ENCODE data around the gene EDEM2.
"Not testable (repeated sequence)": the region's sequence is repeated elsewhere in the genome, so short reads cannot be mapped to it uniquely, and the experiment has no call there.

The EDEM2 gene

DNA sequence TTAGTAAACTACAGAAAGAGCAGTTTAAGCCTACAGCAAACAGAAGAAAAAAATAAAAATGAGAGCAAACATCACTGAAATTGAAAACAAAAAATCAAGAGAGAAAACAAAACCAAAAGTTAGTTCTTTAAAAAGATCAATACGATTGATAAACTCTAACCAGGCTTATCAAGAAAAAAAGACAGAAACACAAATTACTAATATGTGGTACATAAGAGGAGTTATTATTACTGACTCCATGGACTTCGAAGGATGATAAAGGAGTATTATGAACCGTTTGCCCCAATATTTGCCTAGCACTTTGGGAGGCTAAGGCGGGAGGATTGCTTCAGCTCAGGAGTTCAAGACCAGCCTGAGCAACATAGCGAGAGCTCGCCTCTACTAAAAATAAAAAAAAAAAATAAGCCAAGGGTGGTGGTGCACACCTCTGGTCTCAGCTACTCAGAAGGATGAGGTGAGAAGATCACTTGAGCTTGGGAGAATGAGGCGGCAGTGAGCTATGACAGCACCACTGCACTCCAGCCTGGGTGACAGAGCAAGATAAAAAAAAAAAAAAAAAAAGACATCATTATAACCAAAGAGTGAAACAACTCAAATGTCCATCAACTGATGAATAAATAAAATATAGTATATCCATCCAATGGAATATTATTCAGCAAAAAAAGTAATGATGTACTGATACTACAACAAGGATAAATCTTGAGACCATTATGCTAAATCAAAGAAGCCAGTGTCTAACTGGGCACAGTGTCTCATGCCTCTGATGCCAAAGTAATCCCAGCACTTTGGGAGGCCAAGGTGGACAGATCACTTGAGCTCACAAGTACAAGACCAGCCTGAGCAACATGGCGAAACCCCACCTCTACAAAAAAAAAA, 67.4 kb downstream of the EDEM2 start:
- Histone ChIP-seq H4K20me1 (ENCODE audit: insufficient read depth, low read length) (0 out of 2 replicates have a peak, but pooled peaks cover 6% of the 10 kb centered on the region), H3K27me3 (replicated peaks; ENCODE audit: insufficient read depth, low read length) (no peaks in the 10 kb centered on the region), H3K4me3 (ENCODE audit: low read length) (no peak overlapping the region), H2AFZ (ENCODE audit: low read length) (no peak overlapping the region), H3F3A (ENCODE audit: insufficient read depth, low read length) (no peaks in the 10 kb centered on the region), H3K9ac (ENCODE audit: low read length) (no peak overlapping the region), H3K79me2 (ENCODE audit: low read length) (peaks cover 70% of the 10 kb centered on the region), H3K9me3 (replicated peaks; ENCODE audit: insufficient read depth, low read length) (no peaks in the 10 kb centered on the region), H3K4me2 (ENCODE audit: low read depth, low read length) (no peak overlapping the region), H3K36me3 (replicated peaks; ENCODE audit: insufficient read depth, low read length) (peaks cover 5% of the 10 kb centered on the region; the same call in 1 of the 2 replicates), H3K4me1 (ENCODE audit: low read length) (peaks cover 3% of the 10 kb centered on the region; the same call in 1 of the 2 replicates), H3K9me2 (replicated peaks; ENCODE audit: insufficient read depth, low read length) (no peaks in the 10 kb centered on the region), H3K27ac (ENCODE audit: low read length) (no peak overlapping the region)
- TF ChIP-seq, protein P1, sequence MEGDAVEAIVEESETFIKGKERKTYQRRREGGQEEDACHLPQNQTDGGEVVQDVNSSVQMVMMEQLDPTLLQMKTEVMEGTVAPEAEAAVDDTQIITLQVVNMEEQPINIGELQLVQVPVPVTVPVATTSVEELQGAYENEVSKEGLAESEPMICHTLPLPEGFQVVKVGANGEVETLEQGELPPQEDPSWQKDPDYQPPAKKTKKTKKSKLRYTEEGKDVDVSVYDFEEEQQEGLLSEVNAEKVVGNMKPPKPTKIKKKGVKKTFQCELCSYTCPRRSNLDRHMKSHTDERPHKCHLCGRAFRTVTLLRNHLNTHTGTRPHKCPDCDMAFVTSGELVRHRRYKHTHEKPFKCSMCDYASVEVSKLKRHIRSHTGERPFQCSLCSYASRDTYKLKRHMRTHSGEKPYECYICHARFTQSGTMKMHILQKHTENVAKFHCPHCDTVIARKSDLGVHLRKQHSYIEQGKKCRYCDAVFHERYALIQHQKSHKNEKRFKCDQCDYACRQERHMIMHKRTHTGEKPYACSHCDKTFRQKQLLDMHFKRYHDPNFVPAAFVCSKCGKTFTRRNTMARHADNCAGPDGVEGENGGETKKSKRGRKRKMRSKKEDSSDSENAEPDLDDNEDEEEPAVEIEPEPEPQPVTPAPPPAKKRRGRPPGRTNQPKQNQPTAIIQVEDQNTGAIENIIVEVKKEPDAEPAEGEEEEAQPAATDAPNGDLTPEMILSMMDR (IDR thresholded peaks at IDR 0.05; ENCODE audit: low read length): no peak
- TF ChIP-seq EZH2phosphoT487 (IDR thresholded peaks at IDR 0.05; ENCODE audit: low read length) (no peak), EZH2 (optimal IDR thresholded peaks at IDR 0.05; ENCODE audit: low read depth, low read length) (no peak)
- DNase-seq: no peak

DNA sequence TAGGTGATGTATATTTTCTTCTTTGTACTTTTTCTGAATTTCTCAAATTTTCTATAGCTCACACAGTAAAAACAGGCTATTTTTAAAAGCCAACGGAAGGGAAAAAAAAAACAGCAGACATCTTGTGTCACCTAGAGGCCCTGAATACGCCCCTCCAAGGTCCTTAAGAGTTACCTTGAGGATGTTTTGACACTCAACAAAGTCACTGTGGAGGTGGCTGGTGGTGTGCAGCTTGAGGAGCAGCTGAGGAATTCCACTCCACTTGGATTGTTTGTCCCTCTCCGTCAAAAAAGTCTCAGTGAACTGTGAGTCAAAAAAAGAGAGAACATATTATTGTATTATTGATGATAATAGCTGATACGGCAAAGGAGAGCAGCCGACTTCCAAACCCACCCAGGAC, 69.3 kb downstream of the EDEM2 start:
- Histone ChIP-seq H3K27ac (ENCODE audit: low read length) (no peak overlapping the region), H3K4me2 (ENCODE audit: low read depth, low read length) (no peak overlapping the region), H3K9me3 (replicated peaks; ENCODE audit: insufficient read depth, low read length) (no peaks in the 10 kb centered on the region), H3K9me2 (replicated peaks; ENCODE audit: insufficient read depth, low read length) (no peaks in the 10 kb centered on the region), H3K4me1 (ENCODE audit: low read length) (peaks cover 3% of the 10 kb centered on the region; the same call in 1 of the 2 replicates), H3K27me3 (replicated peaks; ENCODE audit: insufficient read depth, low read length) (no peaks in the 10 kb centered on the region), H3K4me3 (ENCODE audit: low read length) (no peak overlapping the region), H2AFZ (ENCODE audit: low read length) (no peak overlapping the region), H3K36me3 (replicated peaks; ENCODE audit: insufficient read depth, low read length) (peaks cover 5% of the 10 kb centered on the region; the same call in 1 of the 2 replicates), H3K79me2 (ENCODE audit: low read length) (peaks cover 57% of the 10 kb centered on the region), H4K20me1 (ENCODE audit: insufficient read depth, low read length) (0 out of 2 replicates have a peak, but pooled peaks cover 6% of the 10 kb centered on the region), H3F3A (ENCODE audit: insufficient read depth, low read length) (no peaks in the 10 kb centered on the region), H3K9ac (ENCODE audit: low read length) (no peak overlapping the region)
- TF ChIP-seq, protein P1 (IDR thresholded peaks at IDR 0.05; ENCODE audit: low read length): no peak
- TF ChIP-seq EZH2 (optimal IDR thresholded peaks at IDR 0.05; ENCODE audit: low read depth, low read length) (no peak), EZH2phosphoT487 (IDR thresholded peaks at IDR 0.05; ENCODE audit: low read length) (no peak)
- DNase-seq: no peak

DNA sequence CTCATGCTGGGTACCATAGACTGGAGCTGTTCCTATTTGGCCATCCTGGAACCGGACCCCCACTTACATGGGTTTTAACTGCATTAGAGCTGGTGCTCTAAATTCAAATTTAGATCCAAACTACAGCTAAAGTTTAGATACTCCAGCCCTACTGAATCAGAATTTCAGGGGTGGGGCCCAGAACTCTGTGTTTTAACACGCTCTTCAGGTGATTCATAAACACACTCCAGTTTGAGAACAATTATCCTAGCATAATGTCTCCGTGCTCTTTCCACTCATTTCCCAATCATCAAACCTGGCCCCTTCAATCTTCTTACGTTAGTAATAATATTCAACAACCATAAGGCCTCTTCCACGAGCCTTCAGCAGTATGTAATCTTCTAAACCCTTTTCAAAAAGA, 69.8 kb downstream of the EDEM2 start:
- Histone ChIP-seq H3K4me1 (ENCODE audit: low read length) (no peaks in the 10 kb centered on the region; the same call in 1 of the 2 replicates), H3K27ac (ENCODE audit: low read length) (no peak overlapping the region), H3K9me2 (replicated peaks; ENCODE audit: insufficient read depth, low read length) (no peaks in the 10 kb centered on the region), H3K4me3 (ENCODE audit: low read length) (no peak overlapping the region), H3K27me3 (replicated peaks; ENCODE audit: insufficient read depth, low read length) (no peaks in the 10 kb centered on the region), H3K79me2 (ENCODE audit: low read length) (peaks cover 52% of the 10 kb centered on the region), H4K20me1 (ENCODE audit: insufficient read depth, low read length) (0 out of 2 replicates have a peak, but pooled peaks cover 6% of the 10 kb centered on the region), H3F3A (ENCODE audit: insufficient read depth, low read length) (no peaks in the 10 kb centered on the region), H3K9me3 (replicated peaks; ENCODE audit: insufficient read depth, low read length) (no peaks in the 10 kb centered on the region), H2AFZ (ENCODE audit: low read length) (no peak overlapping the region), H3K36me3 (replicated peaks; ENCODE audit: insufficient read depth, low read length) (peaks cover 5% of the 10 kb centered on the region; the same call in 1 of the 2 replicates), H3K9ac (ENCODE audit: low read length) (no peak overlapping the region), H3K4me2 (ENCODE audit: low read depth, low read length) (no peak overlapping the region)
- DNase-seq: no peak
- TF ChIP-seq, protein P1 (IDR thresholded peaks at IDR 0.05; ENCODE audit: low read length): no peak
- TF ChIP-seq EZH2 (optimal IDR thresholded peaks at IDR 0.05; ENCODE audit: low read depth, low read length) (no peak), EZH2phosphoT487 (IDR thresholded peaks at IDR 0.05; ENCODE audit: low read length) (no peak)

DNA sequence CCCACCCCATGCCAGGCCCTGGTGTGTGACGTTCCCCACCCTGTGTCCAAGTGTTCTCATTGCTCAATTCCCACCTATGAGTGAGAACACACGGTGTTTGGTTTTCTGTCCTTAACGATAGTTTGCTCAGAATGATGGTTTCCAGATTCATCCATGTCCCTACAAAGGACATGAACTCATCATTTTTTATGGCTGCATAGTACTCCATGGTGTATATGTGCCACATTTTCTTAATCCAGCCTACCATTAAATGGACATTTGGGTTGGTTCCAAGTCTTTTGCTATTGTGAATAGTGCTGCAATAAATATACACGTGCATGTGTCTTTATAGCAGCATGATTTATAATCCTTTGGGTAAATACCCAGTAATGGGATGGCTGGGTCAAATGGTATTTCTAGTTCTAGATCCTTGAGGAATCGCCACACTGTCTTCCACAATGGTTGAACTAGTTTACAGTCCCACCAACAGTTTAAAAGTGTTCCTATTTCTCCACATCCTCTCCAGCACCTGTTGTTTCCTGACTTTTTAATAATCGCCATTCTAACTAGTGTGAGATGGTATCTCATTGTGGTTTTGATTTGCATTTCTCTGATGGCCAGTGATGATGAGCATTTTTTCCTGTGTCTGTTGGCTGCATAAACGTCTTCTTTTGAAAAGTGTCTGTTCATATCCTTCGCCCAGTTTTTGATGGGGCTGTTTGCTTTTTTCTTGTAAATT, 75.5 kb downstream of the EDEM2 start:
- H3K4me2 ChIP-seq (ENCODE audit: low read depth, low read length); H3K9me3 ChIP-seq (replicated peaks; ENCODE audit: insufficient read depth, low read length); H3K27me3 ChIP-seq (replicated peaks; ENCODE audit: insufficient read depth, low read length); H3K9ac ChIP-seq (ENCODE audit: low read length); H3K27ac ChIP-seq (ENCODE audit: low read length); H3K9me2 ChIP-seq (replicated peaks; ENCODE audit: insufficient read depth, low read length); H3K4me1 ChIP-seq (ENCODE audit: low read length); H2AFZ ChIP-seq (ENCODE audit: low read length); DNase-seq; H3F3A ChIP-seq (ENCODE audit: insufficient read depth, low read length); H3K36me3 ChIP-seq (replicated peaks; ENCODE audit: insufficient read depth, low read length); H4K20me1 ChIP-seq (ENCODE audit: insufficient read depth, low read length); H3K4me3 ChIP-seq (ENCODE audit: low read length): not testable (repeated sequence)
- peaks cover 26% of the 10 kb centered on the region for H3K79me2 ChIP-seq (ENCODE audit: low read length)
